VCaP (cell line): Measurements from ENCODE around the gene OGFOD1.
A peak's percentile ranks its signal among the peaks of the same experiment; 100 is the strongest.

Source experiments
- H3K27ac ChIP-seq: fragments of 450-650 bp; 2 replicates; pipeline ENCODE4 v1.5.1; 2017
- CTCF ChIP-seq: fragments of 450-650 bp; conservative IDR thresholded peaks from 2 replicates; pipeline ENCODE4 v1.5.1; 2017; ENCODE audit warnings: mild to moderate bottlenecking, moderate library complexity

Gene OGFOD1

GRCh38 chr16:56450986-56451752 is at the start of gene OGFOD1, which contains the start of gene NUDT21:
OGFOD1 (plus strand) TSS chr16:56451554; CDS start chr16:56451613, 59 bp downstream.
NUDT21 (minus strand) TSS chr16:56451332; CDS start chr16:56451202, 130 bp downstream.
- TF ChIP-seq CTCF = no peak
- peak within 1 kb of the TSS; percentile 77 for H3K27ac ChIP-seq

- TF ChIP-seq CTCF = no peak
- no peak overlapping the region for H3K27ac ChIP-seq
These were observed 45.2 kb upstream of the OGFOD1 start for GRCh38 chr16:56405977-56406672.

GRCh38 chr16:56408379-56409098 is 42.8 kb upstream of the OGFOD1 start:
- H3K27ac ChIP-seq = no peak overlapping the region
- no peak for TF ChIP-seq CTCF

- no peak for TF ChIP-seq CTCF
- H3K27ac ChIP-seq = no peak overlapping the region
These were observed 42.2 kb upstream of the OGFOD1 start for GRCh38 chr16:56409195-56409594.

- TF ChIP-seq CTCF = no peak
These were observed 40.2 kb upstream of the OGFOD1 start for GRCh38 chr16:56411123-56411522.

GRCh38 chr16:56411624-56412023 is 39.7 kb upstream of the OGFOD1 start:
- no peak for TF ChIP-seq CTCF
- H3K27ac ChIP-seq = no peak overlapping the region

More at GRCh38 chr16:56411123-56411522, 40.2 kb upstream of the OGFOD1 start:
- H3K27ac ChIP-seq = no peak overlapping the region

GRCh38 chr16:56413381-56413780 is 38.0 kb upstream of the OGFOD1 start:
- no peak for TF ChIP-seq CTCF
- H3K27ac ChIP-seq = no peak overlapping the region
